Non-pigmented ciliary epithelial cell (primary cell): Measurements from ENCODE around the gene ARMC9.
"Not testable (repeated sequence)": the region's sequence is repeated elsewhere in the genome, so short reads cannot be mapped to it uniquely, and the experiment has no call there.

Experiments
- DNase-seq: peaks from one replicate; pipeline ENCODE4 v3.0.0-alpha.2; 2010; ENCODE audit warnings: low read depth

Gene ARMC9

DNA sequence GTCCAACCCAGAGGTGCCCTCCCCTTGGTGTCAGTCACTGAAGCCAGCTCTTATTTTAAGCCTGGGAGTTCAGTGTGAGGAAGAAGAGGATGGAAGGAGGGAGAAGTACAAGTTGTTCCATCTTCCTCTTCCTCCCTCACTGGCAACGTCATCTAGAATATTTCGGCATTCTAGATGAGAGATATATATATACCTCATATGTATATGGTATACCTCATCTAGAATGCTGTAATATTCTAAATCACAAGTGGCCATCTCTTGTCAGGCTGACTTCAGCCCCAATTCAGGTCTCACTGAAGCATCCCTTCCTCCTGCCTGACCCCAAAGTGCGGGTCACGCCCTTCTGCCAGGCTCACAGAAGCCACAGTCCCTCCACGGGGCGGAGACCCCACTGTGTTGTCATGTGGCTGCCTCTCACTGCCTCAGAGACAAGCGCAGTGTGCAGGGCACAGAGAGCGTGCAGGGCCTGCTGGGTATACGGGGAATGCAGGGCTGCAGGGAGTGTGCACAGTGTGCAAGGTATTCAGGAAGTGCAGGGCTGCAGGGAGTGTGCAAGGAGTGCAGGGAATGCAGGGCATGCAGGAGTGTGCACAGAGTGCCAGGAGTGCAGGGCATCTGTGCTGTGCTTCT lies 164.2 kb downstream of the ARMC9 start:
- no peak for DNase-seq

- DNase-seq: no peak
These were observed 165.6 kb downstream of the ARMC9 start for GRCh38 chr2:231364061-231364460.

- DNase-seq: peak; percentile 41
These were observed 166.8 kb downstream of the ARMC9 start for GRCh38 chr2:231364961-231365810.

DNA sequence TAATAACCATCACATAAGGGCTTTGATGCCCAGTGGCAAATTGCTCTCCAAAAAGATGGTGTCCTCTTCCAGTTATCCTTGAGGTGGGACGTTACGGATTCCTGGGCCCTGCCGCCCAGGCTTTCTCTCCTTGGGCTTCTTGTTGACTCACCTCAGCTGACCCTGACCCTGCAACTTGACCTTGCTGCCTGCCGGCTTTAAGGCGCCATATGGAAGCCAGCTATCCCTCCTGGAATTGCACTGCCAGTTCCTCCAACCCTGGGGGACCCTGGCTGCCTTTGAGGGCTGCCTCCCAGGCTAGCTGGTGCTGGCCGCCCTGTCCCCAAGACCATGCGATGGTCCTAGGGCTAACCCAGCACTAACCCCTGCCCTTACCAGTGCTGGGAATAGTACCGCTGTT lies 168.7 kb downstream of the ARMC9 start:
- DNase-seq: no peak

GRCh38 chr2:231369580-231370428 lies 171.4 kb downstream of the ARMC9 start:
- no peak for DNase-seq

DNA sequence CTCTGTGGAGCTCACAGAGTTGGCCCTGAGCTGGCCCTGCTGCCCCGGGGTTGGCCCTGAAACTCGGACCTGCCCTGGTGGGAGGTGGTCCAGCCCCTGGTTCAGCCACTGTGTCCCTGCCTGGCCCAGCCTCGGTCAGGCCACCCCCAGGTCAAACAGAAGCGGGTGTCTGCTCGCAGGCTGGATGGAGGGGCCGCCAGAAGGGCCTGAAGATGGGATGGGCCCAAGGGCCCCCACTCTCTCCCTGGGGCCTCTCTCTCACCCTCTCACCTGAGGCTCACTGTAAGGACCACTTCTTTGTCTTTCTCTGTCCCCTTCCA lies 172.0 kb downstream of the ARMC9 start:
- DNase-seq: no peak

GRCh38 chr2:231370749-231371429 lies 172.5 kb downstream of the ARMC9 start:
- no peak for DNase-seq

DNA sequence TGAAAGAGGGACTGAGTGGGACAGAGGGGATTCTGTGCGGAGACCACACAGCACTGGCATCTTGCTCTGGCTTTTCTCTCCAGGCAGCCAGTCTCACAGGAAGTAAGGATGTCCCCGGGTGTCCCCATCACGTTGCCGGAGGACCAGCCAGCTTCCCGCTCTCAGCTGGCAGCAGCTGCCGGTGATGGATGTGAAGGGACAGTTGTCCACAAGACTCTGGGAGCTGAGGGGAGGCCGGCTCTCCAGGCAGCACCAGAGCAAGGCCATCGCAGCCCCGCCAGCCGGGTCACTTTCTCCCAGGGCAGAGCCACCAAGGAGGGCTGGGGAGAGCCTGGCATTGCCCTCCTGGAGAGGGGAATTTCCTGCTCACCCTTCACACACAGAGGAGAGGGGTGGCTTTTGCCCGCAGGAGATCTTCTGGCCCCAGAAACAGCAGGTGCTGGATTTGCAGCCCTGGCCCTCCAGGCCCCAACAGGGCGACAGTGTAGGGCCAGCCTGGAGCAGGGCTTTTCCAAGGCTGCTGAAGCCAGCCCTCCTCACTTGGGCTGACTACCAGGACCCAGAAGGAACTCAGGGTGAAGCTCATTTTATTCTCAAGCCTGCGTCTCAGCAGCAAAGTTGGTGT lies 173.1 kb downstream of the ARMC9 start:
- no peak for DNase-seq

DNA sequence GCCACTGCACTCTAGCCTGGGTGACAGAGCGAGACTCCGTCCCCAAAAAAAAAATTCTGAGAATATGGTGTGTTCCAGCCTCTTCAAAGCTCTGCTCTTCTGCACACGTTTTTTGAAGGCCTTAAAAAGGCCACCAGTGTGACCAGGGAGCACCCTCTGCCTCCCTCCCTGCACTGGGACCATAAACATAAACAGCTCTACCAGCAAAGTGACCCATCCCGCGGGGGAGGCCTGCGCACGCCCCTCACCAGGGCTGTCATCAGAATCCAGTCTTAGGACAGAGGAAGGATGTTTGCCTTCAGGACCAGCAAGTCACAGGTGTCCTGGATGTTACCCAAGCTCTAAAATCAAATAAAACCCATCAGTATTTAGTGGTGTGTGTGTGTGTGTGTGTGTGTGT lies 173.9 kb downstream of the ARMC9 start:
- DNase-seq: no peak

DNA sequence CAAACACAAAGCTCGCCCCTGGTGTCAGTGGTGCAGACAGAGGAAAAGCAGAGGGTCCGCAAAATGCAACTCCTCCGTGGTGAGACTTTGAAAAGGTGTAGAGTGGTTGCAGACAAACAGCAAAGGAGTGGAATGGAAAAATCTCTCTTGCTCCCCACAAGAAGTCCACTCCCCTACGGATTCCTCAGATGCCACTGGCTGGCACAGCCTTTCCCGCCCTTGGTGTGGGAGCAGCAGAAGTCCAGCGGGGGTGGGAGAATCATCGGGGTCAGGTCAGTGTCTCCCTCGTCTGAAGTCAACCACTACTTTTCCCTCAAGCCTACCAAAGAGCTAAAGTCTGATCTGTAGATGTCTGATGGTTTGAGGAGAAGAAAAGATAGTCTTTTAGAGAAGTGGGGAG lies 174.8 kb downstream of the ARMC9 start:
- DNase-seq: no peak

DNA sequence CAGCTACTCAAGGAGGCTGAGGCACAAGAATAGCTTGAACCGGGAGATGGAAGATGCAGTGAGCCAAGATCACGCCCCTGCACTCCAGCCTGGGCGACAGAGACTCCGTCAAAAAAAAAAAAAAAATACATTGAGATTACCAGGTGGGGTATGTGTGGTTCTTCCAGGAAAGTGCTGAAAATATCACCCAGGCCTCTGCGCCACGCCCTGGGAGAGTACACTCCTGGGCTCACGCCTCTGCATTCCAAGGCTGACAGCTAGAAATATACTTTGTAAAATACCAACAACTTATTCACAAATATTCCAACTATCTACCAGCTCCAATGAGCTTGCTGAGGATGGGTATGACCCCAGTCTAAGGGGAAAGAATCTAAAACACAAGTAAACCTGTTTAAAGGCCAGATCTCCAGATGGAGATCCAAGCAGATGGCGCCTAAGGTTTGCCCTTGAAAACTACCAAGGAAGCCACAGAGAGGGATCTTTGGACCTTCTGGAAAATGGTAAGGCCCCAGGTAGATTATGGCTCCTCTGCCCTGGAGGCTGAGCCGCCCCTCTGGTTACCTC lies 175.4 kb downstream of the ARMC9 start:
- DNase-seq: no peak

DNA sequence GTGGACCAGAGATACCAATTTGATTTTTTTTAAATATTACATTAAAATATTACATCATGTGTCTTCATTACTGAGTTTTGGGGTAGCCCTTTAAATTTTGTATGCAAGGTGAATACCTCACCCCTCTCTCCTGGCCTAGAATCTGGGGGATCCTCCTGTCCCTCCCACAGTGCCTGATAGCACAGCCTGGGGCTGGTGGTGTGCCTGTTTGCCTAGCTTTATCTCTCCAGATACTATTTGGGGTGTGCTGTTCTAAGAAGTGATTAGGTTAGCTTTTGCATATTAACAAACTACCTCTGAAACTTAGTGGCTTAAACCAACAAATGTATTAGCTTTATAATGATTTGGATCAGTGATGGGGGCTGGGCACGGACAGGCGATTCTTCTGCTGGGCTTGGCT lies 176.3 kb downstream of the ARMC9 start:
- DNase-seq: no peak

DNA sequence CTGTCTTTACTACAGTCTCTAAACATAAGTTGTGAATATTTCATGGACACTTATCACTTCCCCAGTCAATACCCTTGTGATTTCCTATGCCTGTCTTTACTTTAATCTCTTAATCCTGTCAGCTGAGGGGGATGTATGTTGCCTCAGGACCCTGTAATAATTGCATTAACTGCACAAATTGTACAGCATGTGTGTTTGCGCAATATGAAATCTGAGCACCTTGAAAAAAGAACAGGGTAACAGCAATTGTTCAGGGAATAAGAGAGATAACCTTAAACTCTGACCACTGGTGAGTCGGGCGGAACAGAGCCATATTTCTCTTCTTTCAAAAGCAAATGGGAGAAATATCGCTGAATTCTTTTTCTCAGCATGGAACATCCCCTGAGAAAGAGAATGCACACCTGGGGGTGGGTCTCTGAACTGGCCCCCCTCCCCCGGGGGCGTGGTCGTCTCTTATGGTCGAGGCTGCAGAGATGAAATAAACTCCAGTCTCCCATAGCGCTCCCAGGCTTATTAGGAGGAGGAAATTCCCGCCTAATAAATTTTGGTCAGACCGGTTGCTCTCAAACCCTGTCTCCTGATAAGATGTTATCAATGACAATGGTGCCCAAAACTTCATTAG lies 177.7 kb downstream of the ARMC9 start:
- DNase-seq: not testable (repeated sequence)

DNA sequence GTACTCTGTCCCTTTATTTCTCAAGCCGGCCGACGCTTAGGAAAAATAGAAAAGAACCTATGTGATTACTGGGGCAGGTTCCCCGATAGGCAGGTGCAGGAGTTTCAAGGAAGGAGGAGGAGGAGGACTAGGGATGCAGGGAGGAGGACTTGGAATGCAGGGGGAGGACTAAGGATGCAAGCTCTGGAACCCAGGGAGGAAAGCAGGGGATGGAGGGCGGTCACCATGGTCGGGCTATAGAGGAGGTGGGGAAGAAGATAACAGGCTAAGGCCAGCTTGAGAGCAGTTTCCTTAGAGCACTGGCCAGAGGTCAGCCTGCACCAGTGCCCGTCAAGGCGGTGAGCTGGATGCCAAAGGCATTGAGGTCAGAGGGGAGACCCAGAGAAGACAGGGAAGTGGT lies 178.4 kb downstream of the ARMC9 start:
- DNase-seq: no peak

GRCh38 chr2:231378026-231378722 lies 179.7 kb downstream of the ARMC9 start:
- no peak for DNase-seq

- DNase-seq: no peak
These were observed 181.1 kb downstream of the ARMC9 start for GRCh38 chr2:231379266-231380215.

DNA sequence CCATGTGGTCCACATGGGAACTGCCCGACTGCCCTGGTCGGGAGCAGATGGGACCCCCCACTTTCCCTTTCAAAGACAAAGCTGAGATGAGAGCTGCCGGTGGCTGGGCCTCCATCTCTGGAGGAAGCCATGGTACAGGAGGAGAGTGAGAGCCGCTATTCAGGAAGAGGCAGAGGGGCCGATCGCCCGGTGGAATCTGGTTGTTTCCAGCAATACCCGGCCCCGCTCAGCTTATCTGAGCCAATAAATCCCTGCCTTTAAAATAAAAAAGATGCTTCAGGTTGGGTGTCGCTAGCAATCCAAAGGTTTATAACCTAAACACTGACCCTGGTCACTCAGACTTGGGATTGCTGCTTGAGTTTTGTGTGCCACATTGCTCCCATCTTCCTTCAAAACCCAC lies 181.9 kb downstream of the ARMC9 start:
- DNase-seq: no peak

GRCh38 chr2:231380991-231381847 lies 182.8 kb downstream of the ARMC9 start:
- no peak for DNase-seq
